Ecto neural progenitor cell (in vitro differentiated cells): ENCODE measurements around the gene ATP2A3.

Experiments used
- DNase-seq: peaks from one replicate; pipeline ENCODE4 v3.0.0-alpha.2; 2018; ENCODE audit warnings: low spot score

Gene ATP2A3

DNA sequence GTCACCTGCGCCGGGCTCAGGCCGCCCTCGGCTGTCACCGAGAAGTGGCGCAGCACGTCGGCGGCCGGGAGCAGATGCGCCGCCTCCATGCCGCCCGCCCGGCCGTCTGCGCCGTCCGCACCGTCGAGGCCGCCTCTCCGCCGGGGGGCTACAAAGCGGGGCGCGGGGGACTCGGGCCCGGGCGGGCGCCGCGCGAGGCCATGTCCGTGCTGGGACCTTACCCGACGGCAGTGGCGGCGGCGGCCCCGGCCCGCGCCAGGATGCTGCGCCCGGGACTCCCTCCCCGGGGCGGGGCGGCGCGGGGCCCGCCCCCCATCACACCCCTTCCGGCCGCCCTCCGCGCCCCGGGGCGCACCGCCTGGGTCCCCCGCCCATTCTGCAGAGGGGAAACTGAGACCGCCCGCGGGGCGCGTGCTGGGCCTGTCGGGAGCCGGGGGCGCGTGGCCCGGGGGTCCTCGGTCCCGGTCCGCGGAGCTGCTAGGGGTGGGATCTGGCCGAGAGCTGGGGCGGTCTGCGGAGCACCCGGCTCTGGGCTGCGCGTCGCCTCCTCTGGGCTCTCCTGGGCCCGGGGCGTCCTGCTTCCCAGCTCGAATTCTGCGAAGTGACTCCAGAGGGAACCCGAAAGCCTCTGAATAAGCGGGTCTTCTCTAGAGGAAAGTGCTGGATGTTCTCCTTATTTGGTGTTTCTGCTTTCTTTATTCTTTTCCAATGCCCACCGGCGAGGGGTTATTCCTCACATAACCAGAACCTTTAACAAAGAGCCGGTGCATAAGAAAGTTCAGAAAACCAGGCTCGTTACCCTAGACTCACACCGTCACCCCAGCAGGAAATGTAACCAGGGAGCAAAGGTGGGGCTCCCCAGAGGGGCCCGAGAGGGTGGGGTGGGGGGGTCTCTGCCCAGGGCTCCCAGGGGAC lies at the start of gene ATP2A3:
ATP2A3 (minus strand) TSS at position 235 of the 915 bp plus-strand sequence; CDS start at position 89, 146 bp downstream.
- DNase-seq: no peak

DNA sequence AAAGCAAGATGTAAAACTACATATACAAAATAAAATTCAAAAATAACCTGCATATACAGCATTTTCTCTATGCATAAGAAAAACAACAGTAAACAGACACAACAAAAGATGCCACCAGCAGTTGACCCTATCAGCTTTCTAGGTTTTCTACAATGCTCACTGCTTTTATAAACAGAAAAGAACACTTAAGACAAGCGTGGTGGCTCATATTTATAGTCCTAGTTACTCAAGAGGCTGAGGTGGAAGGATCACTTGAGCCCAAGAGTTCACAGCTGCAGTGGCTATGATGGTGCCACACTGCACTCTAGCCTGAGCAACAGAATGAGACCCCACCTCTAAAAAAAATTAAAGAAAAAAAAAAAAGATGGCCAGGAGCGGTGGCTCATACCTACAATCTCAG lies 46.5 kb upstream of the ATP2A3 start:
- no peak for DNase-seq

GRCh38 chr17:4009186-4009785 lies 45.0 kb upstream of the ATP2A3 start:
- DNase-seq: no peak

DNA sequence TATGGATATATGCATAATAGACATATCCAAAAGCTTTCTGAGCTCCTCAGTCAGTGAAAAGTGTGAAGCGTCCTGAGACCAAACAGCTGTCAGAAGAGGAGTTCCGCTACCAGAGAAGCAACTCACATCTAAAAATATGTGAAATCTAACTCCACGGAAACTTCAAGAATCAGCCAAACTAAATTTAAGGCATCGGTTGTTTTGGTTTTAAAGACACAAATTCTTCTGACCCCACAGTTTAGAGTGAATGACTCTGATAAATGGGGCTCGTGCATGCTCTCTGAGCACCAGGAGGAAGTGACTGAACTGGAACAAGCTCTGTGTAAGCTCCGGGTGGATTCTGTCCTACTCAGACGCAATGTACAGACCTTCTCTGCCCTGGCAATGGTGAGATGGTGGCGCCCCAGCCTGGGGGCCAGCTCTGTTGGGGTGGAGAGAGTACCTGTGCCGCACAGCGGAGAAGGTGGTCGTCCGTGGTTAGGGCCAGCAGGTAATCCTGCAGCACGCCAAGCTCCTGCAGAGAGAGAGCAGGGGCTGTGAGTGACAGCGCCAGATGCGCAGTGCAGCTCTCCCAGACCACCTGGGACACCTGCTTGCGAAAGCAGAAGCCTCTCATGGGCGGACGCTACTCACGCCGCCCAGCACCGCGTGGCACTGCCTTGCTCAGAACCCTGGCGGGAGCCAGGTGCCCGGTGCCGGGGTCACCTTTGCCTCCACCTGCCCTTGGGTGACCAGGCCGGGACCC lies 44.4 kb upstream of the ATP2A3 start:
- DNase-seq: no peak

DNA sequence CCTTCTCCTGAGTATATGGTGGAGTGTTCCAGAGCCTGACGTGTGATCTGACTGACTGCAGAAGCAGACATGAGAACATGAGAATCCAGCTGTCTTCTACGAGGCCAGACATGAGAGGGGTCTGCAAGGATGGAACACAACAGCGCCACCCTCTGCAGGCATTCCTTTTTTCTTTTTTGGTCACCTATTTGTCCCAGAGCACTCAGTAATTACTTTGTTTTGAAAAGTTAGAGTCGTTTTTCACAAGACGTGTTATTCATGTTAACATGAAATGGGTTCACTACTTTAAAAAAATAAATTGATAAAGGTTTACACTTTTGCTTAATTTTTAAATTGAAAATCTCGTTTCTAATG lies 43.8 kb upstream of the ATP2A3 start:
- no peak for DNase-seq

GRCh38 chr17:4007346-4008081 lies 43.3 kb upstream of the ATP2A3 start:
- no peak for DNase-seq

DNA sequence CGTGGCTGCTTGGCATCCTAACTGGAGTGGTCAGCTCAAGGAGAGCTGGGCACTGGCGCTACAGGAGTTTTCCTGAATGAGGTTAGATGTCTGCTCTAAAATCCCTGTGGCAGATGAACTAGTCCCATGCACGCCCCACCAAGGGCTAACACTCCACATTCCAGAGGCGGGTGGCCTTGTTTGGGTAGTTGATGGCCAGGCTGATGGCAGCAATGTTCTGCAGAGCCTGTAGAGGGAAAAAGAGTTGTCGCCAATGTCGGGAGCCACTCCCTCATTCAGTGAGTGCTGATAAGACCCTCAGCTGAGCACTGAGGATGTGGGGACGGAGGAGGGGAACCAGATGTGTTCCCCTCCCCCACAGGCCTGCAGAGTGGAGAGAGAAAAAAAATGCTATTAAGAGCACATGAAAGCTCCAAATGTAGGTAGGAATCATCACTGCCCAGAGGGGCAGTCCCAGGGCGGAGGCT lies 42.5 kb upstream of the ATP2A3 start:
- no peak for DNase-seq

DNA sequence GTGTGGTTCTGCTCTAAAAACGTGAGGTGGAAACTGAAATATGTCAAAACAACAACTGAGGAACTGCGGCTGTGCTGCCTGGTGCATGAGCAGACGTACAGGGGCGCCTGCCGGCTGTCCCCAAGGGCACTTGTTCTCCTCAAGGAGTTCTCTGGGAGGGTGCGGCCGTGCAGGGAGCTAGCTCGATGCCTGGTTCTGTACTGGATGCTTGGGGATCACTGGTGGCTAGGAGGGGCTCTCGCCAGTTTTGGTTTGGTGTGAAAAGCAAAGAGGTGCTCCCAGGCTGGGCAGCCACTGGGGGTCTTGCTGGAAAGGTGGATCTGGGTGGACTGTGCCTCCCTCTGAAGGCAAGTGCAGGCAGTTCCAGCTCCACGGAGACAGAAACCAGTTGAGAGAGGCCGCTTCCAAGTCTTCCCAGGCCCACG lies 41.9 kb upstream of the ATP2A3 start:
- no peak for DNase-seq

DNA sequence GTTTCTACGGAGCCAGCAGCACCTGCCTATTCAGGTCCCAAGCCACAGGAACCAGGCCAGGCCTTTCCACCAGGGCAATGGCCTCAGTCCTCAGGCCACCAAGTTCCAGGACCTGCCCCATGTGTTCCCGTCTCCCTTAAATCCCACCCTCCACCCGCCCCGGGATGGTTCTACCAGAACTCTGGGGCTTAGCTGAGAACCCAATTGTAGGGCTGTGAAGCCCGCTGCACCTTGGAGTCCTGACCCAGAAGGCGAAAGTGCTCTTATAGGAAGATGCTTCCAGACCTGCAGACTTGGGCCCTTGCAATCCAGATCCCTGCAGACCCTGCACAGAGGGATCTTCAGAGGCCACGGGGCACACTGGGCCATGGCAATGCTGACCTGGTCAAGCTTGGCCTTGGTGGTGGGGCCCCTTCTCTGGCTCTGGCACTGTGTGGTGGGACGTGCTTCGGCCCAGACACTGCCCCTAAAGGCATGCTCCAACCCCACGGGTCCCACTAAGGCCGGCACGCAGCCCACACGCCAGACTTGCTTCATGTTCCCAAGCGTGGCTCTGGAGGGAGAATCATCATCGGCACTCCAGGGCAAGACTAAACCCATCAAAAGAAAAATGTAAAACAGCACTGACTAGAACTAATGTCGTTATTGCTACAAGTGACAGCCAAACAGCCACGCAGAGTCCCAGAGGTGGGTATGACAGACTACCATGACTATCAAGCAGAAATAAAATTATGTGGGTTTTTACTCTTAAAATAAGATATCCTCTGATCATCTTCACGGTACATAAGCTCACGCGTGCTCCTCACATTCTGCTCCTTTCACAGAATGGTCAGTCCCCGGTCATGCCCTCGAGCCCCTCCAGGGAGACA lies 41.3 kb upstream of the ATP2A3 start:
- DNase-seq: no peak

- peak; percentile 88 for DNase-seq
These were observed 40.5 kb upstream of the ATP2A3 start for GRCh38 chr17:4004517-4005295.

- no peak for DNase-seq
These were observed 39.5 kb upstream of the ATP2A3 start for GRCh38 chr17:4003501-4004421.

- DNase-seq: no peak
These were observed 38.9 kb upstream of the ATP2A3 start for GRCh38 chr17:4003131-4003500.

DNA sequence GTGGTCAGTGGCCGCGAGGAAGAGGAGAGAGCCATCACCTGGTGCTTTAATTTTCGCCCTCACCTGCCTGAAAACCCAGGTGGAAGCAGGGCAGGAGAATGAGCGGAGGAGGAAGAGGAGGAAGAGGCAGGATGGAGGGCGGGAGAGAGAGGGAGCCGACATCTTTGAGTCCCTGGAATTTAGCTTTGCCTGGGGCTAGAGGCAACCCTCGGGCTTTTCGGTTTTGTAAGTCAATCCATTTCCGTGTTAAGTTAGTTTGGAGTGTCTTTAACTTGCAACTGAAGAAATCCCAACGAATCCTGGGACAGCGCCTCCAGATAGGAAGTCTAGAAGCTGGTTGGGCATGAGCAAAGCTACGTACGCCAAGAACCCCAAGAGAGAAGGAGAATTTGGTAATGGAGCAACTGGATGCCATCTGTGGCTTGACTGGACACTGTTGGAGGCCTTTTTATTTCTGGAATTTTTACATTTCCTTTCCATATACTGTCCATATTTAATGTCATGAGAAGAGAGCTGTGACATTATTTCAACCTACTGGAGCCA lies 36.9 kb upstream of the ATP2A3 start:
- DNase-seq: no peak

GRCh38 chr17:3998436-3998835 lies 34.2 kb upstream of the ATP2A3 start:
- no peak for DNase-seq

DNA sequence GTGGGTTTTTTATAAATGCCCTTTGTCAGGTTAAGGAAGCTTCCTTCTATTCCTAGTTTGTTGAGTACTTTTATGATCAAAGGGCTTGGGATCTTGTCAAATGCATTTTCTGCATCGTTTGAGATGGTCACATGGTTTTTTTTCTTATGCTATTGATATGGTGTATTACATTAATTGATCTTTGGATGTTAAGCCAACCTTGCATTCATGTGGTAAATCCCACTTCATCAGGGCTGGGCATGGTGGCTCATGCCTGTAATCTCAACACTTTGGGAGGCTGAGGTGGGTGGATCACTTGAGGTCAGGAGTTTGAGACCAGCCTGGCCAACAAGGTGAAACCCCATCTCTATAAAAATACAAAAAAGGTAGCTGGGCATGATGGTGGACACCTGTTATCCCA lies 30.8 kb upstream of the ATP2A3 start:
- no peak for DNase-seq

DNA sequence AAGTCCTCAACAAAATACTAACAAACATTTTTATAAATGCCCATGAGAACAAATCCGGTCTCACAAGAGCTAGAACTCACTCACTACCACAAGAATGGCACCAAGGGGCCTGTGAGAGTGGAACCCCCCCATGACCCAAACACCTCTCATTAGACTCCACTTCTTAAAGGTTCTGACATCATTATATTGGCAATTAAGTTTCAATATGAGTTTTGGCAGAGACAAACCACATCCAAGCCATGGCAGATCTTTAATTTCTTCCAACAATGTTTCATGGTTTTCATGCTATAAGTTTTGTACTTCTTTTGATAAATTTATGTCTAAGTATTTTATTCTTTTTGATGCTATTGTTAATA lies 30.0 kb upstream of the ATP2A3 start:
- no peak for DNase-seq

GRCh38 chr17:3993493-3994220 lies 29.4 kb upstream of the ATP2A3 start:
- DNase-seq: no peak

GRCh38 chr17:3992370-3992769 lies 28.1 kb upstream of the ATP2A3 start:
- no peak for DNase-seq
